IMR-90 (cell line): ENCODE results near the gene QSOX2. TPM values are rescaled to one million over a fixed set of nuclear protein-coding genes. Genes with fewer than 3 reads are reported as not detected.

Experiments used
- ATAC-seq: fragments of 200-7000 bp; cut with Tn5 transposase; 2 replicates; pipeline ENCODE4 v1.9.1; 2020; ENCODE audit warnings: low read depth, mild to moderate bottlenecking, moderate library complexity
- BruUV-seq: library from RNA; stranded (reverse); fragments of 400-500 nt; replicated peaks from 2 replicates; lab custom pipeline; 2021; lab: Mats Ljungman, UMichigan
- CTCF ChIA-PET: fragments of 300-600 bp; formaldehyde crosslinking; extraction: SDS; loops from one replicate; lab custom pipeline; 2021; ENCODE audit warnings: antibody characterized with exemption; lab: Yijun Ruan, JAX
- POLR2A ChIA-PET: fragments of 300-600 bp; sonication (Branson Sonifier 250); formaldehyde crosslinking; loops from one replicate; lab custom pipeline; 2022; ENCODE audit warnings: antibody characterized with exemption; ENCODE audit not compliant: unreplicated experiment; lab: Charles Lee
- DNase-seq: peaks from one replicate; pipeline ENCODE4 v3.0.0; 2013
- H2AFZ ChIP-seq: replicated peaks from 2 replicates; pipeline ENCODE3; 2013; ENCODE audit warnings: low read length, mild to moderate bottlenecking; ENCODE audit not compliant: poor library complexity
- H2AK5ac ChIP-seq: 2 replicates; pipeline ENCODE4 v1.6.1; 2013; ENCODE audit warnings: low read depth, low read length, inconsistent platforms
- H2AK9ac ChIP-seq: replicated peaks from 2 replicates; pipeline ENCODE3; 2013; ENCODE audit warnings: mild to moderate bottlenecking, low read depth, low read length, moderate library complexity; ENCODE audit not compliant: poor library complexity
- H2BK120ac ChIP-seq: 2 replicates; pipeline ENCODE4 v1.6.1; 2013; ENCODE audit warnings: low read depth, low read length, inconsistent platforms
- H2BK15ac ChIP-seq: 3 replicates; pipeline ENCODE4 v1.6.1; 2013; ENCODE audit warnings: low read depth, low read length, inconsistent platforms
- H2BK20ac ChIP-seq: 2 replicates; pipeline ENCODE4 v1.6.1; 2013; ENCODE audit warnings: low read depth, mild to moderate bottlenecking, inconsistent platforms, low read length, moderate library complexity
- H2BK5ac ChIP-seq: 2 replicates; pipeline ENCODE4 v1.6.1; 2013; ENCODE audit warnings: mild to moderate bottlenecking, low read depth, low read length, inconsistent platforms; ENCODE audit not compliant: poor library complexity, severe bottlenecking
- H3K14ac ChIP-seq: replicated peaks from 2 replicates; pipeline ENCODE4 v1.6.1; 2013; ENCODE audit warnings: low read depth, low read length, inconsistent platforms
- H3K18ac ChIP-seq: 2 replicates; pipeline ENCODE4 v1.6.1; 2013; ENCODE audit warnings: low read depth, low read length, control low read depth
- H3K23ac ChIP-seq: 2 replicates; pipeline ENCODE4 v1.6.1; 2013; ENCODE audit warnings: low read depth, low read length, inconsistent platforms
- H3K27ac ChIP-seq: 2 replicates; pipeline ENCODE4 v1.5.1; 2013; ENCODE audit warnings: mild to moderate bottlenecking, control low read depth, low read length; ENCODE audit not compliant: insufficient read depth
- H3K27me3 ChIP-seq: 2 replicates; pipeline ENCODE4 v1.6.1; 2013; ENCODE audit warnings: low read length; ENCODE audit not compliant: control insufficient read depth, insufficient read depth
- H3K36me3 ChIP-seq: 2 replicates; pipeline ENCODE4 v1.6.1; 2013; ENCODE audit warnings: low read length, mixed read lengths; ENCODE audit not compliant: control insufficient read depth, insufficient read depth
- H3K4ac ChIP-seq: 2 replicates; pipeline ENCODE4 v1.6.1; 2013; ENCODE audit warnings: low read depth, low read length, inconsistent platforms
- H3K4me1 ChIP-seq: 2 replicates; pipeline ENCODE4 v1.6.1; 2013; ENCODE audit warnings: low read length, mixed read lengths; ENCODE audit not compliant: control insufficient read depth, insufficient read depth
- H3K4me2 ChIP-seq: 2 replicates; pipeline ENCODE4 v1.6.1; 2013; ENCODE audit warnings: low read depth, mild to moderate bottlenecking, control low read depth, low read length, moderate library complexity
- H3K4me3 ChIP-seq: 2 replicates; pipeline ENCODE4 v1.5.1; 2013; ENCODE audit warnings: low read depth, mild to moderate bottlenecking, control low read depth, low read length, moderate library complexity; ENCODE audit not compliant: insufficient read depth
- H3K56ac ChIP-seq: 2 replicates; pipeline ENCODE4 v1.6.1; 2013; ENCODE audit warnings: low read length, inconsistent platforms; ENCODE audit not compliant: insufficient read depth; ENCODE audit errors: extremely low read depth
- H3K79me1 ChIP-seq, 2 experiments: 2 replicates each; pipeline ENCODE4 v1.6.1; 2013; ENCODE audit warnings: low read length in 2 of 2, inconsistent platforms in 1 of 2, low read depth in 1 of 2
- H3K9ac ChIP-seq: 2 replicates; pipeline ENCODE4 v1.6.1; 2013; ENCODE audit warnings: low read depth, low read length, control low read depth
- H3K9me1 ChIP-seq: 2 replicates; pipeline ENCODE4 v1.6.1; 2013; ENCODE audit warnings: low read length, inconsistent platforms; ENCODE audit not compliant: insufficient read depth
- H3K9me3 ChIP-seq: 2 replicates; pipeline ENCODE4 v1.6.1; 2013; ENCODE audit warnings: low read length; ENCODE audit not compliant: control insufficient read depth, insufficient read depth
- H4K20me1 ChIP-seq: 2 replicates; pipeline ENCODE4 v1.6.1; 2013; ENCODE audit warnings: low read length, inconsistent platforms; ENCODE audit not compliant: insufficient read depth
- H4K5ac ChIP-seq: 2 replicates; pipeline ENCODE4 v1.6.1; 2013; ENCODE audit warnings: mild to moderate bottlenecking, low read depth, low read length, control low read depth
- H4K8ac ChIP-seq, 2 experiments: 2 replicates each; pipeline ENCODE4 v1.6.1; 2013; ENCODE audit warnings: low read depth in 2 of 2, low read length in 2 of 2, control low read depth in 1 of 2, inconsistent platforms in 1 of 2
- H4K91ac ChIP-seq: 2 replicates; pipeline ENCODE4 v1.6.1; 2013; ENCODE audit warnings: low read depth, low read length, inconsistent platforms; ENCODE audit not compliant: insufficient read depth
- BHLHE40 ChIP-seq: fragments of 150-350 bp; IDR thresholded peaks from 2 replicates; pipeline ENCODE4 v1.6.1; 2016; ENCODE audit warnings: mild to moderate bottlenecking, low read depth, low read length
- CTCF ChIP-seq: conservative IDR thresholded peaks from 2 replicates; pipeline ENCODE4 v1.5.1; 2012; ENCODE audit warnings: mild to moderate bottlenecking, low read depth, low read length, improper control_type of control experiment
- ELK1 ChIP-seq: fragments of 150-350 bp; IDR thresholded peaks from 2 replicates; pipeline ENCODE4 v1.6.1; 2016; ENCODE audit warnings: low read depth, mild to moderate bottlenecking, low read length, moderate library complexity, borderline replicate concordance
- MAZ ChIP-seq: IDR thresholded peaks from 2 replicates; pipeline ENCODE4 v1.6.1; 2012; ENCODE audit warnings: low read depth, mild to moderate bottlenecking, low read length, improper control_type of control experiment, moderate library complexity, borderline replicate concordance
- MXI1 ChIP-seq: IDR thresholded peaks from 2 replicates; pipeline ENCODE4 v1.6.1; 2012; ENCODE audit warnings: low read depth, mild to moderate bottlenecking, low read length, moderate library complexity, borderline replicate concordance
- POLR2A ChIP-seq: IDR thresholded peaks from 2 replicates; pipeline ENCODE4 v1.6.1; 2012; ENCODE audit warnings: mild to moderate bottlenecking, low read depth, low read length
- RAD21 ChIP-seq: IDR thresholded peaks from 2 replicates; pipeline ENCODE4 v1.6.1; 2012; ENCODE audit warnings: low read length, improper control_type of control experiment
- RFX5 ChIP-seq: IDR thresholded peaks from 2 replicates; pipeline ENCODE4 v1.8.0; 2012; ENCODE audit warnings: low read depth, mild to moderate bottlenecking, low read length, moderate library complexity
- SMC3 ChIP-seq: fragments of 150-350 bp; IDR thresholded peaks from 2 replicates; pipeline ENCODE4 v1.6.1; 2016; ENCODE audit warnings: low read depth, mild to moderate bottlenecking, antibody characterized with exemption, low read length, moderate library complexity
- USF2 ChIP-seq: fragments of 150-350 bp; IDR thresholded peaks from 2 replicates; pipeline ENCODE4 v1.6.1; 2017; ENCODE audit warnings: mild to moderate bottlenecking, antibody characterized with exemption, low read length, low read depth
- WGBS, 2 experiments: methylation state at CpG; one replicate each; pipeline versions ENCODE4 v1.1.5 to v1.1.7; 2013; ENCODE audit warnings: missing lambda C conversion rate in 2 of 2; ENCODE audit not compliant: insufficient read length in 1 of 2; ENCODE audit errors: extremely low coverage in 2 of 2; 5-methylcytosine and 5-hydroxymethylcytosine counted together
- dilution Hi-C: fragments of 300-500 bp; cut with HindIII; formaldehyde crosslinking; loops from one replicate; pipeline ENCODE4 v1.14.3; 2018; ENCODE audit warnings: low sequenced_read_pairs; ENCODE audit not compliant: unreplicated experiment
- in situ Hi-C: fragments of 300-500 bp; cut with MboI; formaldehyde crosslinking; loops from 3 replicates; pipeline ENCODE4 v1.14.3; 2019; ENCODE audit warnings: low sequenced_read_pairs, inconsistent platforms, mixed read lengths
- intact Hi-C: fragments of 100-400 bp; cut with micrococcal nuclease; formaldehyde crosslinking; loops from 2 replicates; pipeline ENCODE4 v1.10.0; 2022
- polyA plus RNA-seq, 3 experiments: library from polyadenylated mRNA; depleted of rRNA; stranded (reverse); fragments of >200 nt; gene quantifications; 2 replicates each; pipeline ENCODE4 v1.2.3, GENCODE V29; 2012; ENCODE audit warnings: low replicate concordance in 1 of 3
- total RNA-seq: library from RNA; depleted of rRNA; stranded (reverse); fragments of >200 nt; gene quantifications from 2 replicates; pipeline ENCODE4 v1.2.3, GENCODE V29; 2012

Gene QSOX2
- total and polyA plus RNA-seq, 2 of the 4 experiments (the other 2 are of a cell fraction) = 5.9 to 12.9 TPM

- ATAC-seq (no peak), DNase-seq (no peak)
- 67% methylated on average over 9 of the region's 14 CpGs; no CpG with 5 or more reads in 1 of the 2 experiments for WGBS, 2 experiments
- no peak overlapping the region for H3K4me2 ChIP-seq
- no peak overlapping the region for H3K9ac ChIP-seq
- H2BK5ac ChIP-seq = no peak overlapping the region
- intact Hi-C loops = no loop called here
- POLR2A ChIA-PET = no interaction called here
- H3K4me3 ChIP-seq = no peak overlapping the region
- H3K27ac ChIP-seq = no peak overlapping the region
- no peak overlapping the region for H3K23ac ChIP-seq
- H3K79me1 ChIP-seq = no peaks in the 10 kb centered on the region
- dilution Hi-C loops = no loop called here
- H4K8ac ChIP-seq = no peak overlapping the region
- H2BK15ac ChIP-seq = no peak overlapping the region
- H2AFZ ChIP-seq = no peak overlapping the region
- H2BK120ac ChIP-seq = no peak overlapping the region
- H3K4me1 ChIP-seq = no peaks in the 10 kb centered on the region
- peaks cover 73% of the 10 kb centered on the region for H3K27me3 ChIP-seq
- in situ Hi-C loops = no loop called here
- H3K18ac ChIP-seq = no peak overlapping the region
- CTCF ChIA-PET = no interaction called here
- no peak overlapping the region for H2AK9ac ChIP-seq
- no peak overlapping the region for H4K5ac ChIP-seq
- 0 out of 2 replicates have a peak, but pooled peaks cover 5% of the 10 kb centered on the region for H4K20me1 ChIP-seq
- no peaks in the 10 kb centered on the region for H3K9me3 ChIP-seq
- H4K91ac ChIP-seq = no peak overlapping the region
- no peak overlapping the region for H2AK5ac ChIP-seq
- no peaks in the 10 kb centered on the region for H3K9me1 ChIP-seq
- no peaks in the 10 kb centered on the region for H3K36me3 ChIP-seq
- no peak overlapping the region for H3K14ac ChIP-seq
- TF ChIP-seq ELK1 (no peak), RFX5 (no peak), BHLHE40 (no peak), RAD21 (no peak), POLR2A (no peak), MAZ (no peak), MXI1 (no peak), SMC3 (no peak), CTCF (no peak), USF2 (no peak)
- BruUV-seq = no TSS peak
- no peak overlapping the region for H3K56ac ChIP-seq
- no peak overlapping the region for H2BK20ac ChIP-seq
- H3K4ac ChIP-seq = no peak overlapping the region
Measured at GRCh38 chr9:136186386-136186785, 59.2 kb downstream of the QSOX2 start.
